Gastrocnemius medialis (tissue), 4 donors: ENCODE results near the gene SVOP. TPM values are rescaled to one million over a fixed set of nuclear protein-coding genes. Genes with fewer than 3 reads are reported as not detected.
"Not testable (repeated sequence)": the region's sequence is repeated elsewhere in the genome, so short reads cannot be mapped to it uniquely, and the experiment has no call there.

Experiments
- ATAC-seq, 2 donors: fragments of 150-250 bp; one replicate each; pipeline ENCODE4 v1.9.1; 2016
- DNase-seq, 2 donors: peaks; one replicate each; pipeline ENCODE4 v3.0.0-alpha.2; 2019
- H3K27ac ChIP-seq, 4 donors: fragments of 200-600 bp; sonication (generic); 1 replicate in 1 of 4; 2 replicates in 3 of 4; pipeline ENCODE4 v1.5.1; 2016 to 2018; ENCODE audit warnings: mild to moderate bottlenecking in 2 of 4, moderate library complexity in 1 of 4
- H3K27me3 ChIP-seq, 3 donors: fragments of 200-600 bp; sonication (generic) in 2 of 3; 1 replicate in 1 of 3; 2 replicates in 2 of 3; pipeline versions ENCODE4 v1.5.1 to v1.6.0; 2016 to 2019; ENCODE audit warnings: mild to moderate bottlenecking in 1 of 3, moderate library complexity in 1 of 3
- H3K36me3 ChIP-seq, 2 donors: fragments of 200-600 bp; sonication (generic) in 1 of 2; one replicate each; pipeline ENCODE4 v1.5.1; 2017 to 2018
- H3K4me1 ChIP-seq, 2 donors: fragments of 200-600 bp; sonication (generic) in 1 of 2; one replicate each; pipeline ENCODE4 v1.5.1; 2016 to 2017; ENCODE audit warnings: mild to moderate bottlenecking in 2 of 2
- H3K4me3 ChIP-seq, 4 donors: fragments of 200-600 bp; sonication (generic) in 3 of 4; 1 replicate in 1 of 4; 2 replicates in 3 of 4; pipeline ENCODE4 v1.5.1; 2016 to 2019; ENCODE audit warnings: mild to moderate bottlenecking in 2 of 4
- H3K9me3 ChIP-seq, 3 donors: fragments of 200-600 bp; sonication (generic) in 2 of 3; 1 replicate in 1 of 3; 2 replicates in 2 of 3; pipeline ENCODE4 v1.5.1; 2016 to 2019
- POLR2A ChIP-seq, 2 donors: fragments of 450-650 bp; IDR thresholded peaks; one replicate each; pipeline ENCODE4 v1.6.1; 2017; ENCODE audit warnings: antibody characterized with exemption in 2 of 2, mild to moderate bottlenecking in 2 of 2, moderate library complexity in 2 of 2
- in situ Hi-C, 4 donors: fragments of 200-750 bp; cut with MboI; loops; one replicate each; pipeline versions ENCODE4 v1.15.0 to v1.8.0; 2017; ENCODE audit warnings: low sequenced_read_pairs in 4 of 4
- intact Hi-C: fragments of 100-400 bp; cut with DNase I; formaldehyde crosslinking; loops from one replicate; pipeline ENCODE4 v1.15.1; 2023; ENCODE audit warnings: low total_unique reads
- total RNA-seq, 4 donors: library from RNA; depleted of rRNA; stranded (reverse); fragments of >200 nt; gene quantifications; one replicate each; pipeline versions ENCODE4 v1.1.0 to v1.2.3, GENCODE V29; 2016
- TF ChIP-seq, protein P1 (sequence below), 5 experiments: fragments of 450-650 bp in 3 of 5; fragments of 200-600 bp in 2 of 5; sonication (generic) in 2 of 5; IDR thresholded peaks in 4 of 5; conservative IDR thresholded peaks in 1 of 5; 1 replicate in 4 of 5; 2 replicates in 1 of 5; pipeline ENCODE4 v1.5.1; 2016 to 2019; ENCODE audit warnings: antibody characterized with exemption in 5 of 5, mild to moderate bottlenecking in 3 of 5, moderate library complexity in 3 of 5

The SVOP gene
- total RNA-seq, 4 donors from 2014 or later: 0.03 TPM; not detected in 3

- Histone ChIP-seq H3K27ac (no peak overlapping the region), H3K27me3 (no peaks in the 10 kb centered on the region), H3K36me3 (no peaks in the 10 kb centered on the region), H3K4me1 (peaks cover 27 to 31% of the 10 kb centered on the region in 2 donors), H3K9me3 (no peaks in the 10 kb centered on the region), H3K4me3 (no peak overlapping the region)
- in situ Hi-C loops: loop anchor here in 3 of 4 donors (10.0 kb wide), 4 partner anchors 55 to 295 kb away; partner anchors contain the start of genes ISCU (in 1 of the 3) and SART3 (in 1 of the 3)
- ATAC-seq (no peak), DNase-seq (no peak)
- intact Hi-C loops: loop anchor here (5.0 kb wide), 3 partner anchors 92 to 343 kb away; partner anchors contain the start of genes FICD and UNG
- TF ChIP-seq, protein P1, sequence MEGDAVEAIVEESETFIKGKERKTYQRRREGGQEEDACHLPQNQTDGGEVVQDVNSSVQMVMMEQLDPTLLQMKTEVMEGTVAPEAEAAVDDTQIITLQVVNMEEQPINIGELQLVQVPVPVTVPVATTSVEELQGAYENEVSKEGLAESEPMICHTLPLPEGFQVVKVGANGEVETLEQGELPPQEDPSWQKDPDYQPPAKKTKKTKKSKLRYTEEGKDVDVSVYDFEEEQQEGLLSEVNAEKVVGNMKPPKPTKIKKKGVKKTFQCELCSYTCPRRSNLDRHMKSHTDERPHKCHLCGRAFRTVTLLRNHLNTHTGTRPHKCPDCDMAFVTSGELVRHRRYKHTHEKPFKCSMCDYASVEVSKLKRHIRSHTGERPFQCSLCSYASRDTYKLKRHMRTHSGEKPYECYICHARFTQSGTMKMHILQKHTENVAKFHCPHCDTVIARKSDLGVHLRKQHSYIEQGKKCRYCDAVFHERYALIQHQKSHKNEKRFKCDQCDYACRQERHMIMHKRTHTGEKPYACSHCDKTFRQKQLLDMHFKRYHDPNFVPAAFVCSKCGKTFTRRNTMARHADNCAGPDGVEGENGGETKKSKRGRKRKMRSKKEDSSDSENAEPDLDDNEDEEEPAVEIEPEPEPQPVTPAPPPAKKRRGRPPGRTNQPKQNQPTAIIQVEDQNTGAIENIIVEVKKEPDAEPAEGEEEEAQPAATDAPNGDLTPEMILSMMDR (IDR thresholded peaks at IDR 0.05 in 4 of 5, conservative IDR thresholded peaks at IDR 0.05 in 1 of 5): no peak
- TF ChIP-seq POLR2A (IDR thresholded peaks at IDR 0.05): no peak
These were observed 161.0 kb downstream of the SVOP start for GRCh38 chr12:108859923-108860291.

- not testable (repeated sequence) for H3K9me3 ChIP-seq, ATAC-seq, H3K36me3 ChIP-seq, H3K27me3 ChIP-seq, H3K4me3 ChIP-seq, DNase-seq
- H3K4me1 ChIP-seq: peaks cover 31 to 35% of the 10 kb centered on the region in 2 donors
- in situ Hi-C loops (loop anchor here in 3 of 4 donors (10.0 kb wide), 3 partner anchors 55 to 295 kb away; partner anchors contain the start of genes ISCU (in 1 of the 3) and SART3 (in 1 of the 3)), intact Hi-C loops (loop anchor here (5.0 kb wide), 3 partner anchors 93 to 342 kb away; partner anchors contain the start of genes FICD and UNG)
- H3K27ac ChIP-seq: peak overlapping the region in 1 of 4 donors; percentile 93
These were observed 161.5 kb downstream of the SVOP start for GRCh38 chr12:108859141-108859922.

DNA sequence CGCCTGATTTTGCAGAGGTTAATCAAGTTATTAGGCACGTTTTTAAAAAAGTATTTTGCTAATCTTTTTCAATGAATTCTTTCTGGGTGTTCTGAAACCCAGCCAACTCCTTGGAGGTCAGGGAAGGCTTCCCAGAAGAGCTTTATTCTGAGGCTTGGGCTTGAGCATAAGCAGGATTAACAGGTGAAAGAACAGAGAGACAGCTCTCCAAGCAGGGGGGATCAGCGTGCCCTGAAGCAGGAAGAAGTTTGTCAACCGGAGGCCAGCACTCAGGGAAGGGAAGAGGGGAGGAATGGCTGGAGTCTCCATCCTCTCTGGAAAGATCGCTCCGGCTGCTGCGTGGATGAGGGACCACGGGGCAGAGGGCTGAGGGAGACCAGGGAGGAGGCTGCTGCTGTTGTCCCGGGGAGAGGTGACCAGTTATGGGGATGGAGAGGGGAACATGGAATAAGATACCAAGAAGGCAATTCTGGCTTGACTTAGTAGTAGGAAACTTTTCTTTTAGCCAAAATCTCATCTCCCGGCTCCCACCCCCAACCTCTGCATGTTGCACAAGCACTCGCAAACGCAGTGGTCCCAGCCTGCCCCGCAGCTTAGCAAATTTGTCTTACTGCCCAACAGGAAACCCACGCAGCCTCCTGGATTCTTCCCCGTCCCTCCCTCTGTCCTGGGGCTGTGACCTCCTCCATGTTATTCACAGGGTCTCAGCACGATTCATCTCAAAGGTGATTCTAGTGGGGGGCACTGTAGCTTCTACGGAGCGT, 162.4 kb downstream of the SVOP start:
- in situ Hi-C loops: loop anchor here in 3 of 4 donors (10.0 kb wide), 3 partner anchors 54 to 294 kb away; partner anchors contain the start of genes ISCU (in 1 of the 3) and SART3 (in 1 of the 3)
- peaks cover 39 to 43% of the 10 kb centered on the region in 2 donors for H3K4me1 ChIP-seq
- DNase-seq: no peak

More for the DNA sequence above, 162.4 kb downstream of the SVOP start:
- ATAC-seq: no peak
- Histone ChIP-seq H3K36me3 (no peaks in the 10 kb centered on the region), H3K27ac (peak overlapping the region; percentile 75 to 93 (median 88)), H3K9me3 (no peaks in the 10 kb centered on the region), H3K27me3 (no peaks in the 10 kb centered on the region), H3K4me3 (peak overlapping the region; percentile 49 to 91 (median 78))
- intact Hi-C loops: loop anchor here (5.0 kb wide), 3 partner anchors 94 to 341 kb away; partner anchors contain the start of genes FICD and UNG
- TF ChIP-seq, protein P1 (IDR thresholded peaks at IDR 0.05 in 4 of 5, conservative IDR thresholded peaks at IDR 0.05 in 1 of 5): no peak
- no peak for TF ChIP-seq POLR2A (IDR thresholded peaks at IDR 0.05)

Other genes starting within 250 kb of the SVOP start
- gene SSH1, start 163.5 kb downstream of the SVOP start, total RNA-seq: 10 to 100 TPM; 19.6 to 33.6 (median 22.8) TPM
- gene DAO, start 141.0 kb downstream of the SVOP start, total RNA-seq: not detected
- gene USP30, start 31.5 kb upstream of the SVOP start, total RNA-seq: 10 to 100 TPM in 3 of 4 donors, 1 to 10 TPM in 1; 6.4 to 21.2 (median 13.3) TPM
- gene ALKBH2, start 72.4 kb upstream of the SVOP start, total RNA-seq: 10 to 100 TPM in 3 of 4 donors, 1 to 10 TPM in 1; 8.7 to 22.5 (median 18.2) TPM
- 10 to 100 TPM; 38.7 to 45.3 (median 42.3) TPM for gene UNG, start 76.5 kb upstream of the SVOP start, total RNA-seq
- 1,000 to 10,000 TPM in 1 of 4 donors, 100 to 1,000 TPM in 3; 595 to 1,103 (median 698) TPM for gene ACACB, start 95.5 kb upstream of the SVOP start, total RNA-seq